Measurements from ENCODE around the gene ARHGAP26. TPM values are rescaled to one million over a fixed set of nuclear protein-coding genes. Genes with fewer than 3 reads are reported as not detected.

ARHGAP26 gene
- total RNA-seq, 1 donor from 2014 or later: 15.1 TPM

DNA sequence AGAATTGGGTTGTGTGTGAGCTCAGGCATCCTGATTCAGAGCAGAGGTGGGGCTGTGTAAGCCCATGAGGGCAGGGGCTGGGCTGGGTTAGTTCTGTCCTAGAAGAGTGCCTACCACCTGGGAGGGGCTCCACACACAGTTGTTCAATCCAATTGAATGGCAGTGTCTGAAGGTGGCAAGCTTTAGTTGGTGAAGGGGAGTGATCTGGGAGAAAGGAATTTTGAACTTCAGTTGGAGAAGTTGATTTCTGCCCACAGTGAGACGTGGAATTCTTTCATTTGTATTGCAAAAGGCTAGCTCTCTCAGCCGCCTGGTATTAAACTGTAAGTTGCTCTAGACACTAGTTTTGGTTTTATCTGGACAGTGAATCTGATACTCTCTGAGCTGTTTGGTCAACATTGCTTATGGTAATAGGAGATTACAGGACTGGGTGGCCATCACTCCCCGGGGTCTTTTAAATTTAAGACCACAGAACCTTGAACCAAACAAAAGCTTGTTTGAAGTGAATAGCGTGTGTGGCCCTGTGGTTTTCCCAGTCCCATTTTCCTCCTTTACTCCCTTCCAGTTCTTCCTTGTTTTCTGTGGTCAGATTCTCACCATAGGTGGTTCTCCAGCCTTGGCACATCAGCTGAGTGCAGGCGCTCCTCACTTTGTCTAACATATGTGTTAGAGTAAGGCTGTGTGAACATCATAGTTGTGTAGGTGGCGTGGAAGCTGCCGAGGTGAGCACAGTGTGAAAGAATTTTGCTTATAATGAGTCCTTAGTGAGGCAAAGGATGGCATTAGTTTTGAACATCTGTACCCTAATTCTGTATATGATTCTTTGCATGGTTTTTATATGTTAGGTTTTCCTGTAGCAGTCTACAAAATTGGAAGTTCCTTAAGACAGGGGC is 78.0 kb downstream of the ARHGAP26 start:
- Mint-ChIP-seq H3K27me3 (ENCODE audit: low read depth) (no peaks in the 10 kb centered on the region), H3K27ac (no peak overlapping the region), H3K36me3 (ENCODE audit: low read depth) (no peaks in the 10 kb centered on the region), H3K4me3 (ENCODE audit: low read depth) (no peak overlapping the region), H3K9me3 (no peaks in the 10 kb centered on the region), H3K4me1 (ENCODE audit: low read depth) (peaks cover 28% of the 10 kb centered on the region)
- intact Hi-C loops (cut with micrococcal nuclease): no loop called here
- DNase-seq (ENCODE audit: low spot score): no peak

DNA sequence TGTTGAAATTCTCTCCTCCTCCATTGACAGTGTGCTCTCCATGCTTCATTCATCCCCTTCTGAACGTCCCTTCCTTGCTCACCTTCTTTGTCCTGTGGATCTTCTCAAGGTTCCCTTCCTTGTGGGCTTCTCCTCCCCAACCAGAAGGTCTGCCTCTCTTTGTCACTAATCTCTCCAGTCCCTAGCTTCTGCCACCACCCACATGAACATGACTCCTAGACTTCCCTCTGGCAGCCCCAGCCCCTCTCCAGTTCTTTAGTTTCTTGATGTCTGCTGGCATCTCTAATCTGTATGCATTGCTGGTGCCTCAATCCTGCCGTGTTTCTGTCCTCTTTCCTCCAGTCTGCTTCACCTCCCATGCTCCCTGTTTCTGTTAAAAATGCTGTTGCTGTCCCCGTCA is 79.3 kb downstream of the ARHGAP26 start:
- Mint-ChIP-seq H3K27me3 (ENCODE audit: low read depth) (no peaks in the 10 kb centered on the region), H3K4me1 (ENCODE audit: low read depth) (peaks cover 24% of the 10 kb centered on the region)
- intact Hi-C loops (cut with micrococcal nuclease): no loop called here

DNA sequence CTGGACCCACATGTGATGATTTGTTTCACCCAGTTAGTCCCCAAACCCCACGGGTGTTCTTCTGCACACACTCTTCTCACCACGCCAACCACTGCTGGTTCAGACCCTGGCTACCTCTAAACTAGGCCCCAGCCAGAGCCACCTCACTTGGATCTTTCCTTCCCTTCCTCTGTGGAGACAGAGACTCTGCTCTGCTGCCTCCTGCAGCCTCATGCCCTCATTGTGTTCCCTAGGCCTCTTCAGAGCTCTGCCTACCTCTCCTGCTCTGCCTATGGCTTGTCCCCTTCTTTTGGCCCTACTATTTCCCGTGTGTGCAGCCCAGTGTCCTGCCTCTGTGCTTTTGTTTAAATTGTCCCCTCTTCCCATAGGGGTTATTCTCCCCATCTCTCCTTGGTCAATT is 79.7 kb downstream of the ARHGAP26 start:
- Mint-ChIP-seq H3K36me3 (ENCODE audit: low read depth) (no peaks in the 10 kb centered on the region), H3K4me3 (ENCODE audit: low read depth) (no peak overlapping the region), H3K4me1 (ENCODE audit: low read depth) (peaks cover 22% of the 10 kb centered on the region), H3K9me3 (no peaks in the 10 kb centered on the region), H3K27ac (no peak overlapping the region), H3K27me3 (ENCODE audit: low read depth) (no peaks in the 10 kb centered on the region)
- DNase-seq (ENCODE audit: low spot score): no peak
- intact Hi-C loops (cut with micrococcal nuclease): no loop called here

More for the DNA sequence above, 79.3 kb downstream of the ARHGAP26 start:
- Mint-ChIP-seq H3K27ac (no peak overlapping the region), H3K4me3 (ENCODE audit: low read depth) (no peak overlapping the region), H3K9me3 (no peaks in the 10 kb centered on the region), H3K36me3 (ENCODE audit: low read depth) (no peaks in the 10 kb centered on the region)
- DNase-seq (ENCODE audit: low spot score): no peak

DNA sequence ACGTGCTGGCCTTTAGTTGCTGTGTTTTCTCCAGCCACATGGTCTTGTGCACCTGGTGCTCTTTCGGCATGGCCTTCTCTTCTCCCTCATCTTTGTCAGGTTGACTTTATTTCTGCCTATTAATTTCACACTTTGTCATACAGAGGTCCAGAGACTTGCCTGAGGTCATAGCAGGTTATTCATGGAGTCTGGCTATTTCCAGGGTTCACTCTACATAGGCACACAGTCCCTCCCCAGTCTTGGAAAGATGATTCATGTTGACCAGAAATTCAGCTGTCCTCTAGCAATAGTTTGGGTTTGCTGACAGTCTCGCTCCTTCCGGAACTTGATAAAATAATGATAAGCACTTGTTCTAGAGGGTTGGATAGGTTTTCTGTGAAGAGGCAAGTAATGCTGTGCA is 81.6 kb downstream of the ARHGAP26 start:
- DNase-seq (ENCODE audit: low spot score): no peak
- Mint-ChIP-seq H3K36me3 (ENCODE audit: low read depth) (no peaks in the 10 kb centered on the region), H3K9me3 (no peaks in the 10 kb centered on the region), H3K4me3 (ENCODE audit: low read depth) (no peak overlapping the region), H3K27me3 (ENCODE audit: low read depth) (no peaks in the 10 kb centered on the region), H3K27ac (no peak overlapping the region), H3K4me1 (ENCODE audit: low read depth) (peaks cover 4% of the 10 kb centered on the region)
- intact Hi-C loops (cut with micrococcal nuclease): no loop called here

DNA sequence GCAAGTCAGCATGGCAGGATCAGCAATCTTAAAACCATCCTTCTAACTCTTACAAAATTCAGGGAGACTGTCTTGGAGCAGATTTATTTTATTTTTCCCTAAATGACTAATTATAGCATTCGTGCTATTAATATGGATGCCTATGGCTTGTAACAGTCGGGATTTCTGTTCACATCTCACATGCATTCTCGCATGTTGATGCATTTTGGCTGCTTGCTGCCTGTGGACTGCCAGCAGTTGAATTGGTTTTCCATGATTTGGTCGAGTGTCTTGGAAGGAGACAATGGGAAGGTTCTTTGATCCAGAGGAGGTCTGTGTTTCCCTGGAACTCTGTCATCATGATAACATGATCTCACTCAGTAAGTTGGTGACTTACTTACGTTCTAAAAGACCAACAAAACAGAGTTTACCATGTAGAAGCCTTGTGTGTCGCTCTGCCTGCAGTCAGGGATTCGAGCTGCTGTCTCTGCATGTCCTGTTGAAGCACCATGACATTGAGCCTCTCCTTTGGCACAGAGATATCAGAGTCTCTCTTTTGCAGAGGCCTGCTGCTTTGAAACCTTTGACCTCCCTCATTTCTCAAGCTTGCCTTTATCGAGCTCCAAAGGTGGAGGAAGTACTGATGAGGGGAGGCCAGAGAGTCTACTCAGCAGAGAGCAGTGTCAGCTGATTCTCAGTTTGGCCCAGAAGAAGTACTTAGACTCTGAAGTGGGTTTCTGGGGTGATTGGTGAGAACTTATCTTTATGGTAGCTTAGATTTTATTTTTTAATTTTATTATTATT is 82.4 kb downstream of the ARHGAP26 start:
- no peaks in the 10 kb centered on the region for H3K36me3 Mint-ChIP-seq (ENCODE audit: low read depth)
- H3K27ac Mint-ChIP-seq: no peak overlapping the region

DNA sequence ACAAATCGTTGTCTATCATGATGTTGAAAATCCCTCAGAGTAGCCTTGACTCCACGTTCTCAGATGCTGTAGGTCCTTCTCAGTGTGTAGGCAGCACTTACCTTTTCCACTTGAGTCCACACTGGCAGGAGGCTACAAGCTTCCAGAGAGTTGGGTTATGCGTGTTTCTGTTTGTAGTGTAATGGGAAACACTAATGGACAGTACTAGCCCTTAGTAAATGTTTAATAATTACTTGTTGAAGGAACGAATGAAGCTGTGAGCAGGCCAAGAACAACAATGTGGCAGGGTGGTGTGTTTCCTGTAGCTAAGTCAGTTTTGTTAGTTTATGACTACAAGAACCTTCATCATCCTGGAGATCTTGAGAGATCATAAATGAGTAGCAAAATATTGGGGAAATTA is 83.5 kb downstream of the ARHGAP26 start:
- Mint-ChIP-seq H3K4me1 (ENCODE audit: low read depth) (peaks cover 7% of the 10 kb centered on the region), H3K36me3 (ENCODE audit: low read depth) (no peaks in the 10 kb centered on the region), H3K27ac (no peak overlapping the region), H3K4me3 (ENCODE audit: low read depth) (no peak overlapping the region), H3K9me3 (no peaks in the 10 kb centered on the region), H3K27me3 (ENCODE audit: low read depth) (no peaks in the 10 kb centered on the region)
- intact Hi-C loops (cut with micrococcal nuclease): no loop called here
- no peak for DNase-seq (ENCODE audit: low spot score)

More for the DNA sequence above, 82.4 kb downstream of the ARHGAP26 start:
- intact Hi-C loops (cut with micrococcal nuclease): no loop called here
- Mint-ChIP-seq H3K9me3 (no peaks in the 10 kb centered on the region), H3K4me1 (ENCODE audit: low read depth) (peaks cover 5% of the 10 kb centered on the region), H3K4me3 (ENCODE audit: low read depth) (no peak overlapping the region), H3K27me3 (ENCODE audit: low read depth) (no peaks in the 10 kb centered on the region)
- no peak for DNase-seq (ENCODE audit: low spot score)

DNA sequence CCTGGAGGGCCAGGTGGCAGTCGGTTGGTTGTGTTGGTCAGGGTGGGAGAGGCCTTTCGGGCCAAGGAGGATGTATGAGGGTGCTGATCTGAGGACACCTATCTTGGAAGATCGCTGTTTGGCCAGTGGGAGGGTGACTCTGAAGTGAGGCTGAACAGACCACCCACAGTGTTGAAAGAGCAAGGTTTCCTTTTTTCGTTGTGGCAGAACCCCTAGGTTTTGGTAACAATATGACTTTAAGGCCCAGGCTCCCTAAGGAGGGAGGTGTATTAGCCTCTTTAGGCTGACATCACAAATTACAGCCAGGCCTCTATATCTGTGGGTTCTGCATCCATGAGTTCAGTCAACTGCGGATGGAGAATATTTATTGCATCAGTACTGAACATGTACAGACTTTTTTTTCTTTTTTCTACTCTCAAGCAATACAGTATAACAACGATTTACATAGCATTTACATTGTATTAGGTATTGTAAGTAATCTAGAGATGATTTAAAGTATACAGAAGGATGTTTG is 86.1 kb downstream of the ARHGAP26 start:
- H3K27me3 Mint-ChIP-seq (ENCODE audit: low read depth): no peaks in the 10 kb centered on the region
- no peaks in the 10 kb centered on the region for H3K9me3 Mint-ChIP-seq
- H3K27ac Mint-ChIP-seq: no peak overlapping the region
- DNase-seq (ENCODE audit: low spot score): no peak
- peaks cover 3% of the 10 kb centered on the region for H3K4me1 Mint-ChIP-seq (ENCODE audit: low read depth)
- no peak overlapping the region for H3K4me3 Mint-ChIP-seq (ENCODE audit: low read depth)
- intact Hi-C loops (cut with micrococcal nuclease): no loop called here
- no peaks in the 10 kb centered on the region for H3K36me3 Mint-ChIP-seq (ENCODE audit: low read depth)

DNA sequence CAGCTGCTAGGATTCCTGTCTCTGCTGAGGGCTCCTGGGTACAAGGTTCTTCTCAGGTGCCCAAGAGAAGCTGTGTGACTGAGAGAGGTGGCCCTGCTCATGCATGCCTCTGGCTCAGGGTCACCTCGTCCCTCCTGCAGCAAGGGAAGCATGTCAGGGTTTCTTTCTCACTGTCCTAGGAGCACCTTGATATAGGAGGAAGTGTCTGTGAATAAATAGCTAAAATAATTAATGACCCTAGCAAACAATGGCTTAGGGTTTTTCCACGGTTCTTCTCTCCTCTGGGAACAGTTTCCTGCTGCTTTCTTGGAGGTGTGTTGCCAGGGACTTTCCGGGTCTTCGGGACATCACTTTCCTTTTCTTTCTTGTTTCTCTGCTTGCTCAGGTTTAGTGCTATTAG is 87.2 kb downstream of the ARHGAP26 start:
- Mint-ChIP-seq H3K36me3 (ENCODE audit: low read depth) (no peaks in the 10 kb centered on the region), H3K27me3 (ENCODE audit: low read depth) (no peaks in the 10 kb centered on the region), H3K27ac (no peak overlapping the region), H3K9me3 (no peaks in the 10 kb centered on the region), H3K4me1 (ENCODE audit: low read depth) (peaks cover 3% of the 10 kb centered on the region), H3K4me3 (ENCODE audit: low read depth) (no peak overlapping the region)
- no peak for DNase-seq (ENCODE audit: low spot score)
- intact Hi-C loops (cut with micrococcal nuclease): no loop called here

DNA sequence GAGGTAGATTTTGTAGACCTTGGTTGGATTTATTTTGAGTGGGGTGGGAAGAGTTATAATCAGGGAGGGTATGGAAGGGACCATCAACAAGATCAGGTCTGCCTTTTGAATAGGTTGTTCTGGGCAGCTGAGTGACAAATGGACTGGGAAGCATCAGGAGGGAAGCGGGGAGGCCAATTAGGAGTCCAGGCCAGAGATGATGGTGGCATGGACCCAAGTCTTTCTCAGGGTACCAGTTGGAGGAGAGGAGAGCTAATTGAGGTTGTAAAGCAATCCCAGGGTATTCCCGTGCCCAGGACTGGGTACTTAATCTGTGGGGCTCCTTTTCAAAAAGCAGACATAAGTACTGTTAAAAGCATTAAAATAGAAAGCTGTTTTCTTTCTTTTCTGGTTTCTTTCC is 88.9 kb downstream of the ARHGAP26 start:
- H3K27ac Mint-ChIP-seq: no peak overlapping the region
- H3K27me3 Mint-ChIP-seq (ENCODE audit: low read depth): no peaks in the 10 kb centered on the region
- peaks cover 9% of the 10 kb centered on the region for H3K4me1 Mint-ChIP-seq (ENCODE audit: low read depth)
- intact Hi-C loops (cut with micrococcal nuclease): no loop called here
- DNase-seq (ENCODE audit: low spot score): no peak
- H3K9me3 Mint-ChIP-seq: no peaks in the 10 kb centered on the region
- H3K36me3 Mint-ChIP-seq (ENCODE audit: low read depth): no peaks in the 10 kb centered on the region
- H3K4me3 Mint-ChIP-seq (ENCODE audit: low read depth): no peak overlapping the region

DNA sequence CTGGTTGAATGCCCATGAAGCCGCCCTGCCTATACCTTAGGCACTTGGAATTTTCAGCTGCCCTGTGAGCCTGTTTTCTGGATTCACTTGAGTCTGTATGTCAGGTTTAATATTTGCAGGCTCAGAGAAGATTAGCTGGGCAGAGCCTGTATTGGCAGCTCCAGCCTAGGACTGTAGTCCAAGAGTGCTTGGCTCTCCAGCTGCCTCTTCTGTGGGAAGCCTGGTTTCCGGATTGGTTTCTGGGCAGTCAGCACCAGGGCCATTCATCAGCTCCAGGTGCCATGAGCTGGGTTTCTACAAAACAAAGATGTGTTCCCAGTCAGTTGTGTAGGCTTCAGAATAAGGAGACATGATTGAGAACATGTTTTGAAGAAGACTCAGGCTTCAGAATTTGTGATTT is 90.1 kb downstream of the ARHGAP26 start:
- Mint-ChIP-seq H3K4me1 (ENCODE audit: low read depth) (peaks cover 19% of the 10 kb centered on the region), H3K27ac (no peak overlapping the region), H3K27me3 (ENCODE audit: low read depth) (no peaks in the 10 kb centered on the region), H3K36me3 (ENCODE audit: low read depth) (no peaks in the 10 kb centered on the region), H3K4me3 (ENCODE audit: low read depth) (no peak overlapping the region), H3K9me3 (no peaks in the 10 kb centered on the region)
- no peak for DNase-seq (ENCODE audit: low spot score)
- intact Hi-C loops (cut with micrococcal nuclease): no loop called here

DNA sequence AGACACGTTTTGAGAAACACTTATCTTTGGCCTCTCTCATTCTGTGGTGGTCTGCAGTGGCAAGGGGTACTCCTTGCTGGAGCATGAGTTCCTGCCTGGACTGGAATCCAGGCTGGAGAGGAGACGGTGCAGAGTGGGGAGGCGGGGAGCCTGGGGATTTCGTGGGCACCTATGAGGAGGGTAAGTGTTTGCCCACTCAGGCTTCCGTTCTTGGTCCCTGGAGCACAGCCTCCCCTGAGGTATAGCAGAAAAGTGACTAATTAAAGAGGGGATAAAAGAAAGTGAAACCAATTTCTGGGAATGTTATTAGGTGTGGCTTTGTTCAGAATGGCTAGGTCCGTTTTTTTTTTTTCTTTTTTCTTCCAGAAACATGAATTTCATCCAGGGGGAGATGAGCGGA is 90.8 kb downstream of the ARHGAP26 start:
- H3K4me1 Mint-ChIP-seq (ENCODE audit: low read depth): peaks cover 20% of the 10 kb centered on the region
- no peaks in the 10 kb centered on the region for H3K36me3 Mint-ChIP-seq (ENCODE audit: low read depth)
- no peak overlapping the region for H3K27ac Mint-ChIP-seq
- intact Hi-C loops (cut with micrococcal nuclease): no loop called here
- H3K9me3 Mint-ChIP-seq: no peaks in the 10 kb centered on the region
- no peak for DNase-seq (ENCODE audit: low spot score)
- no peaks in the 10 kb centered on the region for H3K27me3 Mint-ChIP-seq (ENCODE audit: low read depth)
- H3K4me3 Mint-ChIP-seq (ENCODE audit: low read depth): no peak overlapping the region

DNA sequence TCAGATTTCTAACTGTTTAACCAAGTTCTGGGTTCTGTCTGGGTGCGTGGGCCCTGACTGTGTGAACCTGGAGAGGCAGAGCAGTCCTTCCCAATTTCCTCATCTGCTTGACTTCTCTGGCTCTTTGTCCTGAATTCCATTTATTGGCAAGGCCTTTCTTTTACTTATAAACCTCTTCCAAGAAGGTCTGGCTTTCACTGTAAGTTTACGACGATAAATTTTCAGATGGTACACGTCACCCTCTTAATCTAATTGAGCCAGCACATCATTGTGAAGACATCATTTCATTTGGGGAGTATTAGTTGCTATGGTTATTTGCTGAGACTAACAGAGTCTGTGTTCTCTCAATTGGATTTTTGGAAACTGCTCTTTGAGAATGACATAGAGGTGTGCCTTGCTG is 92.4 kb downstream of the ARHGAP26 start:
- Mint-ChIP-seq H3K9me3 (no peaks in the 10 kb centered on the region), H3K27me3 (ENCODE audit: low read depth) (no peaks in the 10 kb centered on the region)
- no peak for DNase-seq (ENCODE audit: low spot score)

DNA sequence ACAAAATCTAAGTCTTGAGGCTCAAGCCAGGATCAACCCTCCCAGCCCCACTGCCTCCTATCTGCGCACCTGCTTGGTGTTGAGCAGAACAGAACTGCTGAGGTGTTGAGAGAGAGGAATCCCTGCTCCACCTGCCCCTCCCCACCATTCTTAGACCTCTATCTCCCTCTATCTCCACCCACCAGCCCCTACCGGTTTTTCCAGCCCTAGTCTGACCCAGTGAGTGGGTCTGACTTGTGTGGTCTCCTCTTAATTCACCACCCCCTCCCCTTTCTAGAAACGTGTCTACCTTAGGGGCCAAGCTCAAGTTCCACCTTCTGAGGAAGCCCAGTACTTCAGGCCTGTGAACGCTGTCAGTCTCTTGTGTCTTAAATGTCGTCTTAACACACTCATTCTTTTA is 93.7 kb downstream of the ARHGAP26 start:
- no peak overlapping the region for H3K27ac Mint-ChIP-seq
- peaks cover 29% of the 10 kb centered on the region for H3K4me1 Mint-ChIP-seq (ENCODE audit: low read depth)
- no peaks in the 10 kb centered on the region for H3K27me3 Mint-ChIP-seq (ENCODE audit: low read depth)
- H3K4me3 Mint-ChIP-seq (ENCODE audit: low read depth): no peak overlapping the region
- no peaks in the 10 kb centered on the region for H3K9me3 Mint-ChIP-seq
- intact Hi-C loops (cut with micrococcal nuclease): no loop called here
- no peaks in the 10 kb centered on the region for H3K36me3 Mint-ChIP-seq (ENCODE audit: low read depth)
- DNase-seq (ENCODE audit: low spot score): no peak

More for the DNA sequence above, 92.4 kb downstream of the ARHGAP26 start:
- peaks cover 29% of the 10 kb centered on the region for H3K4me1 Mint-ChIP-seq (ENCODE audit: low read depth)
- no peaks in the 10 kb centered on the region for H3K36me3 Mint-ChIP-seq (ENCODE audit: low read depth)
- H3K27ac Mint-ChIP-seq: no peak overlapping the region
- intact Hi-C loops (cut with micrococcal nuclease): no loop called here
- no peak overlapping the region for H3K4me3 Mint-ChIP-seq (ENCODE audit: low read depth)

Measured in activated T-helper 2 cell treated with anti-CD3 and anti-CD28 coated beads, Interferon-gamma antibody, Interleukin-2, Interleukin-4, amounts not matched to agents 10 μg/mL and 5 μg/mL and 100 μg/mL, durations not matched to agents 14 hours and 24 hours and 36 hours (primary cell).